ENCODE data around the gene TRIM41. TPM values are rescaled to one million over a fixed set of nuclear protein-coding genes. Genes with fewer than 3 reads are reported as not detected.
"Not testable (repeated sequence)": the region's sequence is repeated elsewhere in the genome, so short reads cannot be mapped to it uniquely, and the experiment has no call there.

TRIM41 gene
- total and polyA plus RNA-seq, 12 donors, result 13.3 to 56.2 (median 19.6) TPM

- Histone ChIP-seq H3K27ac (peak overlapping the region; percentile 31 to 88 (median 63)), H3K36me3 (replicated peaks in 1 of 2) (no peaks in the 10 kb centered on the region), H3K27me3 (no peaks in the 10 kb centered on the region), H3K4me1 (replicated peaks in 1 of 2) (peaks cover 18 to 22% of the 10 kb centered on the region in 2 donors), H3K9me3 (replicated peaks in 1 of 3) (no peaks in the 10 kb centered on the region), H3K4me3 (peak overlapping the region in 1 of 4 donors; percentile 55)
- no peak for TF ChIP-seq CTCF (IDR thresholded peaks at IDR 0.05)
- TF ChIP-seq POLR2A (IDR thresholded peaks at IDR 0.05), result no peak
- peak; percentile 66 to 90 (median 75) for DNase-seq
- 1 to 2% (median 1%) methylated on average over 34 to 36 of the region's 36 CpGs for WGBS, 4 donors
- intact Hi-C loops (cut with DNase I), result no loop called here
Observed at GRCh38 chr5:181207214-181207959, 15.7 kb upstream of the TRIM41 start.

GRCh38 chr5:181207960-181208253 is 15.2 kb upstream of the TRIM41 start:
- no peaks in the 10 kb centered on the region for H3K36me3 ChIP-seq (replicated peaks in 1 of 2)
- DNase-seq, result no peak
- intact Hi-C loops (cut with DNase I), result no loop called here
- peaks cover 18 to 22% of the 10 kb centered on the region in 2 donors for H3K4me1 ChIP-seq (replicated peaks in 1 of 2)
- WGBS, 4 donors, result 45 to 48% (median 45%) methylated on average over 3 of the region's 3 CpGs
- H3K27me3 ChIP-seq, result no peaks in the 10 kb centered on the region
- H3K27ac ChIP-seq, result peak overlapping the region in 2 of 5 donors; percentile 84 to 88
- no peak overlapping the region for H3K4me3 ChIP-seq
- TF ChIP-seq CTCF (IDR thresholded peaks at IDR 0.05) (no peak), POLR2A (IDR thresholded peaks at IDR 0.05) (no peak)
- H3K9me3 ChIP-seq (replicated peaks in 1 of 3), result no peaks in the 10 kb centered on the region

GRCh38 chr5:181209006-181209405 is 14.1 kb upstream of the TRIM41 start:
- H3K36me3 ChIP-seq (replicated peaks in 1 of 2); H3K27ac ChIP-seq; H3K27me3 ChIP-seq; DNase-seq; intact Hi-C loops (cut with DNase I); H3K9me3 ChIP-seq (replicated peaks in 1 of 3); H3K4me3 ChIP-seq: not testable (repeated sequence)
- 78 to 92% (median 90%) methylated on average over 24 of the region's 24 CpGs for WGBS, 4 donors
- H3K4me1 ChIP-seq (replicated peaks in 1 of 2), result peaks cover 14 to 20% of the 10 kb centered on the region in 2 donors

- not testable (repeated sequence) for DNase-seq; H3K9me3 ChIP-seq (replicated peaks in 1 of 3)
Observed at GRCh38 chr5:181210148-181210547, 12.9 kb upstream of the TRIM41 start.

GRCh38 chr5:181210698-181211097 is 12.4 kb upstream of the TRIM41 start:
- WGBS, 4 donors, result 79 to 84% (median 81%) methylated on average over 17 of the region's 17 CpGs
- H3K27me3 ChIP-seq; intact Hi-C loops (cut with DNase I); H3K4me3 ChIP-seq; H3K9me3 ChIP-seq (replicated peaks in 1 of 3); H3K4me1 ChIP-seq (replicated peaks in 1 of 2); DNase-seq; H3K36me3 ChIP-seq (replicated peaks in 1 of 2); H3K27ac ChIP-seq: not testable (repeated sequence)

More at GRCh38 chr5:181210148-181210547, 12.9 kb upstream of the TRIM41 start:
- H3K4me1 ChIP-seq (replicated peaks in 1 of 2); H3K36me3 ChIP-seq (replicated peaks in 1 of 2); H3K27ac ChIP-seq; H3K4me3 ChIP-seq; H3K27me3 ChIP-seq; intact Hi-C loops (cut with DNase I): not testable (repeated sequence)
- 83 to 86% (median 85%) methylated on average over 11 of the region's 11 CpGs for WGBS, 4 donors

GRCh38 chr5:181211208-181211607 is 11.9 kb upstream of the TRIM41 start:
- Histone ChIP-seq H3K4me1 (replicated peaks in 1 of 2) (peaks cover 0 to 3% of the 10 kb centered on the region in 2 donors), H3K27me3 (no peaks in the 10 kb centered on the region), H3K9me3 (replicated peaks in 1 of 3) (no peaks in the 10 kb centered on the region), H3K36me3 (replicated peaks in 1 of 2) (no peaks in the 10 kb centered on the region), H3K27ac (no peak overlapping the region), H3K4me3 (no peak overlapping the region)
- intact Hi-C loops (cut with DNase I), result no loop called here
- no peak for TF ChIP-seq CTCF (IDR thresholded peaks at IDR 0.05)
- no peak for DNase-seq
- WGBS, 4 donors, result 59 to 71% (median 62%) methylated on average over 7 of the region's 7 CpGs

Data from adrenal gland (tissue), 12 donors.